Measurements from ENCODE around the gene PPIL3.

The PPIL3 gene

DNA sequence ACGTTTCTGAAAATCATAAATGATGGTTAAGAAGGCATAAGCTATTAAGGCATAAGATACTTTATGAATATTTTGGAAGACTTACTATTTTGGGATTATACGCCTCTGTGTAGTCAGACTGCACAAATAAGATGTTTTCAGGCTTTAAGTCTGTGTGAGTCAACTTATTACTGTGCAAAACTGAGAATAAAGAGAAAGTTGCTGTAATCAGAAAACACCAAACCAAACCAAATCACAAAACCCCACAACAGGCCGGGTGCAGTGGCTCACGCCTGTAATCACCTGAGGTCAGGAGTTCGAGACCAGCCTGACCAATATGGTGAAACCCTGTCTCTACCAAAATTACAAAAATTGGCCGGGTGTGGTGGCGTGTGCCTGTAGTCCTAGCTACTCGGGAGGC, 32.1 kb downstream of the PPIL3 start:
- Histone ChIP-seq H3K9me3 (ENCODE audit: control insufficient read depth, insufficient read depth, low read depth, low read length) (no peaks in the 10 kb centered on the region), H3K36me3 (ENCODE audit: control insufficient read depth, insufficient read depth, low read length) (peaks cover 97% of the 10 kb centered on the region), H3K27ac (ENCODE audit: low read depth, low read length) (no peak overlapping the region), H3K9ac (ENCODE audit: low read length) (no peak overlapping the region), H3K27me3 (ENCODE audit: control insufficient read depth, insufficient read depth, low read length) (no peaks in the 10 kb centered on the region), H3K4me1 (ENCODE audit: control insufficient read depth, insufficient read depth, low read length) (peaks cover 3% of the 10 kb centered on the region), H3K4me3 (ENCODE audit: low read depth, low read length) (no peak overlapping the region)

DNA sequence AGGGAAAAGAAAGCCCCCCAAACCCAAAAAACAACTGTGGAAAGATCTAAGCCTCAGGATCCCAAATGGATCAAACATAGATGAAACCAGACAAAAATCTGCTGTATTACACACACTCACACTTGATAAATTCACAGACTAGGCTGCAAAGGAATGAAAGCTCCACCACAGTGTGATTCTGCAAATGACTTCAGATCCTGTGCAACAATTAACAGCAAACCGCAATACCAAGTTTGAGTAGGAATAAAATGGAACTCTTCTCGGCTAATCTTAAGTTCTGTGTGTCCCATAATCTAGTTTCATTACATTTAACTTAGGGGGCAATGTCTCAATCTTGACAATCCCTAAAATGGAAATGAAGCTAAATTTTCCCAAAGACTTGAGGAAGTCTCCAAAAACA, 36.3 kb downstream of the PPIL3 start:
- H3K4me1 ChIP-seq (ENCODE audit: control insufficient read depth, insufficient read depth, low read length) = no peaks in the 10 kb centered on the region
- no peak overlapping the region for H3K4me3 ChIP-seq (ENCODE audit: low read depth, low read length)
- peaks cover 66% of the 10 kb centered on the region for H3K36me3 ChIP-seq (ENCODE audit: control insufficient read depth, insufficient read depth, low read length)
- H3K9me3 ChIP-seq (ENCODE audit: control insufficient read depth, insufficient read depth, low read depth, low read length) = no peaks in the 10 kb centered on the region
- H3K27me3 ChIP-seq (ENCODE audit: control insufficient read depth, insufficient read depth, low read length) = no peaks in the 10 kb centered on the region
- H3K27ac ChIP-seq (ENCODE audit: low read depth, low read length) = no peak overlapping the region
- H3K9ac ChIP-seq (ENCODE audit: low read length) = no peak overlapping the region

DNA sequence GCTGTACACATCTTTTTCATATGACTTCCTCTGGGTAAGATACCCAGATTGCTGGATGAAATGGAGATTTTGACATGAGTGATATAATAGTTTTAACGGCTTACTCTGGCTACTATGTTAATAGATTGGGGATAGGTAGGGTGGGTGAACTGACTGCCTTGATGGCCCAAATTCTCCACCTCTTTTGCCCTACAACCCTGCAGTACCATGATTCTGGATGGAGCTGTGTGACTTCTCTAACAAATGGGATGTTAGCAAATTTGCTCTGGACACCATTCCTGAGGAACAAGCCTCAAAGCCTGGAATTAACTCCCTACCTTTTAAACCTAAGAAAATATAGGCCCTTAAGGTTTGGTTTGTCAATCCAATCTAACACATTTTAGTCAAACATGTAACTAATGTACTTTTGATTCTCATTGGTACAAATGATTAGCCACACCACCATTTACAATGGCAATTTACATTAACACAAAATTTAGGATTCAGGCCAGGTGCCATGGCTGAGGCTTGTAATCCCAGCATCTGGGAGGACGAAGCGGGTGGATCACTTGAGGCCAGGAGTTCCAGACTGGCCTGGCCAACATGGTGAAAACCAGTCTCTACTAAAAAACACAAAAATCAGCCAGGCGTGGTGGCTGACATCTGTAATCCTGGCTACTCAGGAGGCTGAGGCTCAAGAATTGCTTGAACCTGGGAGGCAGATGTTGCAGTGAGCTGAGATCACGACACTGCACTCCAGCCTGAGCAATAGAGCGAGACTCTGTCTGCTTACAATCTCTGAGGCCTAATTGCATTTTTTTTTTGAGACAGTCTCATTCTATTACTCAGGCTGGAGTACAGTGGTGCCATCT, 37.3 kb downstream of the PPIL3 start:
- Histone ChIP-seq H3K36me3 (ENCODE audit: control insufficient read depth, insufficient read depth, low read length) (peaks cover 56% of the 10 kb centered on the region), H3K4me3 (ENCODE audit: low read depth, low read length) (no peak overlapping the region), H3K4me1 (ENCODE audit: control insufficient read depth, insufficient read depth, low read length) (no peaks in the 10 kb centered on the region), H3K27ac (ENCODE audit: low read depth, low read length) (no peak overlapping the region), H3K9ac (ENCODE audit: low read length) (no peak overlapping the region), H3K27me3 (ENCODE audit: control insufficient read depth, insufficient read depth, low read length) (no peaks in the 10 kb centered on the region), H3K9me3 (ENCODE audit: control insufficient read depth, insufficient read depth, low read depth, low read length) (no peaks in the 10 kb centered on the region)

DNA sequence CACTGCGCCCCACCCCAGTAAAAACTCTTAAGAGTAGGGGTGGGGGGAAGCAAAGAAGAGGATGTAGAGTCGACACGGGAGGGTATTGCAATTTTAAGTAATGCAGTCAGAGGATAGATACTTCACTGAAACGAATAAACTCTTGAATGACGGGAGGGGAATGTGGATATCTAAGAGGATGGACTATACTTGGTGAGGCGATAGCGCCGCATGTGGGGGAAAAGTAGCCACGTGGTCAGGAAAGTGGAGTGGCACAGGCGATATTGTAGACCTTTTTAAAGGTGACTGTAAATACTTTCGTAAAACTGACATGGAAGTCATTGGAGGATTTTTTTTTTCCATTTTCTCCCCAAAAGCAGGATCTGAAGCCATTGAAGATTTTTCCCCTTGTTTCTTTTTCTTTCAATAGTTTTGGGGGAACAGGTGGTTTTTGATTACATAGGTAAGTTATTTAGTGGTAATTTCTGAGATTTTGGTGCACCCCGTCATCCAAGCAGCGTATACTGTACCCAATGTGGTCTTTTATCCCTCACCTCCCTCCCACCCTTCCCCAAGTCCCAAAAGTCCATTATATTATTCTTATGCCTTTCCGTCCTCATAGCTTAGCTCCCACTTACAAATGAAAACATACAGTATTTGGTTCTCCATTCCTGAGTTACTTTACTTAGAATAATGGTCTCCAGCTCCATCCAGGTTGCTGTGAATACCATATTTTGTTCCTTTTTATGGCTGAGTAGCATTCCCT, 38.2 kb downstream of the PPIL3 start:
- H3K27me3 ChIP-seq (ENCODE audit: control insufficient read depth, insufficient read depth, low read length) = no peaks in the 10 kb centered on the region
- no peak overlapping the region for H3K4me3 ChIP-seq (ENCODE audit: low read depth, low read length)
- no peaks in the 10 kb centered on the region for H3K9me3 ChIP-seq (ENCODE audit: control insufficient read depth, insufficient read depth, low read depth, low read length)
- H3K27ac ChIP-seq (ENCODE audit: low read depth, low read length) = no peak overlapping the region
- peaks cover 48% of the 10 kb centered on the region for H3K36me3 ChIP-seq (ENCODE audit: control insufficient read depth, insufficient read depth, low read length)
- H3K4me1 ChIP-seq (ENCODE audit: control insufficient read depth, insufficient read depth, low read length) = no peaks in the 10 kb centered on the region
- H3K9ac ChIP-seq (ENCODE audit: low read length) = no peak overlapping the region

DNA sequence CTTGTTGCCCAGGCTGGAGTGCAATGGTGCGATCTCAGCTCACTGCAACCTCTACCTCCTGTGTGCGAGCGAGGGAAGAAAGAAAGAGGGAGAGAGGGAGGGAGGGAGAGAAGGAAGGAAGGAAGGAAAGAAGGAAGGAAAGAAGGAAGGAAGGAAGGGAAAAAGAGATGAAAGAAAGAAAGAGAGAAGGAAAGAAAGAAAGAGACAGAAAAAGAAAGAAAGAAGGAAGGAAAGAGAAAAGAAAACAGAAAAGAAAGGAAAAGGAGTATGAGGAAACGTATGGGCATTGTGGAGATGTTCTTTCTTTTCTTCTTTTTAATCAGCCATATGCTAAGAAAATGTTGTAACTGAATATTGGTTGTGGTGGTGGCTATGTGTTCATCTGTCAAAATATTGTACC, 40.9 kb downstream of the PPIL3 start:
- no peak overlapping the region for H3K9ac ChIP-seq (ENCODE audit: low read length)
- no peaks in the 10 kb centered on the region for H3K4me1 ChIP-seq (ENCODE audit: control insufficient read depth, insufficient read depth, low read length)
- no peak overlapping the region for H3K27ac ChIP-seq (ENCODE audit: low read depth, low read length)
- peaks cover 21% of the 10 kb centered on the region for H3K36me3 ChIP-seq (ENCODE audit: control insufficient read depth, insufficient read depth, low read length)
- H3K4me3 ChIP-seq (ENCODE audit: low read depth, low read length) = no peak overlapping the region
- H3K27me3 ChIP-seq (ENCODE audit: control insufficient read depth, insufficient read depth, low read length) = no peaks in the 10 kb centered on the region
- no peaks in the 10 kb centered on the region for H3K9me3 ChIP-seq (ENCODE audit: control insufficient read depth, insufficient read depth, low read depth, low read length)

DNA sequence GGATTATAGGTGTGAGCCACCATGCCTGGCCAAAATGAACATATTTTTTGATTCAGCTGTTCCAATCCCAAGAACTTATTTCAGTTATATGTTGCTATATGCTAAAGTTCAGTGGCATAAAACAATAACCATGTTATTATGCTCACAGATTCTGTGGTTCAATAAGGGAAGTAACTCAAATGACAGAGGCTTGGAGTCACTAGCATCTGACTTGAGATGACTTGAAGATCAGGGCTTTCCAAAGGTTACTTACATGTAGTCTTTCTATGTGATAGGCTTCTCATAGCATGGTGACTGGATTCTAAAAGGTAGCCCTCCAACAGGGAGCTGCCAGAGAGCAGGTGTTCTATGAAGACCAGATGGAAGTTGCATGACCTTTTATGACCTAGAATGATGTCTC, 41.6 kb downstream of the PPIL3 start:
- peaks cover 14% of the 10 kb centered on the region for H3K36me3 ChIP-seq (ENCODE audit: control insufficient read depth, insufficient read depth, low read length)
- no peaks in the 10 kb centered on the region for H3K9me3 ChIP-seq (ENCODE audit: control insufficient read depth, insufficient read depth, low read depth, low read length)
- H3K9ac ChIP-seq (ENCODE audit: low read length) = no peak overlapping the region
- H3K27ac ChIP-seq (ENCODE audit: low read depth, low read length) = no peak overlapping the region
- no peaks in the 10 kb centered on the region for H3K27me3 ChIP-seq (ENCODE audit: control insufficient read depth, insufficient read depth, low read length)
- no peak overlapping the region for H3K4me3 ChIP-seq (ENCODE audit: low read depth, low read length)
- no peaks in the 10 kb centered on the region for H3K4me1 ChIP-seq (ENCODE audit: control insufficient read depth, insufficient read depth, low read length)

DNA sequence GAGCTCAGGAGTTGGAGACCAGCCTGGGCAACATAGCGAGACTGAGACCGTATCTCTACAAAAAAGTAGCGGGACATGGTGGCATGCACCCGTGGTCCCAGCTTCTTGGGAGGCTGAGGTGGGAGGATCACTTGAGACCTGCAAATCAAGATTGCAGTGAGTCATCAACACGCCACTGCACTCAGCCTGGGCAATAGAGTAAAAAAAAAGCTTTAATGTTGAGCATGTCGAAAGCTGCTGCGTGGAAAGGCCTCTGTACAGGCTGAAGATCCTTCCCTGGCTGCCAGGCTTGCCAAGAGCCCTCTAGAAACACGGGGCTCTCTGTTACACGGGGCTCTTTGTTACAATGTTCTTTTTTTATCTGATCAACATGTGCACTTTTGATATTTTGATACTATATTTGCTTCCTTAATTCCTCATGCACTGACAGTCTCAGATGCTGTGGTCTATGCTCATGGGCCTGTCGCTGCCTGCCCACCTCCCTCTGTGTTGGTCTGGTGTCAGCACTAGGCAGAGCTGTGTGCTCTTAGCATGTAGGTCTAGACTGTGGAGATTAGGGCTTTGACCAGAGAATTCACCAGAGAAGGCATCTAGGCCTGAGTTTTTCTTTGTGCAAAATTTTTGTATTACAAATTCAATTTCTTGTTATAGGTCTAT, 43.1 kb downstream of the PPIL3 start:
- no peak overlapping the region for H3K9ac ChIP-seq (ENCODE audit: low read length)
- no peaks in the 10 kb centered on the region for H3K9me3 ChIP-seq (ENCODE audit: control insufficient read depth, insufficient read depth, low read depth, low read length)
- no peak overlapping the region for H3K27ac ChIP-seq (ENCODE audit: low read depth, low read length)
- no peaks in the 10 kb centered on the region for H3K36me3 ChIP-seq (ENCODE audit: control insufficient read depth, insufficient read depth, low read length)
- H3K4me3 ChIP-seq (ENCODE audit: low read depth, low read length) = no peak overlapping the region
- H3K27me3 ChIP-seq (ENCODE audit: control insufficient read depth, insufficient read depth, low read length) = no peaks in the 10 kb centered on the region
- H3K4me1 ChIP-seq (ENCODE audit: control insufficient read depth, insufficient read depth, low read length) = no peaks in the 10 kb centered on the region

DNA sequence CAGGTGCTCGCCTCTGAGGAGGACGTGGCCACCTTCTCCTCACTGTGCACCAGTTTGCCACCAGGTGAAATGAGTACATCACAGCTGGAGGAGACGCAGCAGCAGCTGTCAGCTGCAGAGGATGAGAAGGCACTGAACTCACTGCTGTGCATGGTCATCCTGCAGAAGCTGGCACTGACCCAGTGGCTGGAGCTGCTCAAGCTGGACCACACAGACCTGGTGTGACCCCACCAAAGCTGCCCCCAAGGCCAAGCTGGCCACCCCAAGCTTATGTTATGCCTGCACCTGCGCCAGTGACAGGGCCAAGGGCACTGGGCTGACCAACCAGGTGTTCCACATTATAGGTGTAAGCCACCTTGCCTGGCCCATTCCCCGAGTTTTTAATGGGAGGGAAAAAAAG, 43.7 kb downstream of the PPIL3 start:
- Histone ChIP-seq H3K36me3 (ENCODE audit: control insufficient read depth, insufficient read depth, low read length) (no peaks in the 10 kb centered on the region), H3K9me3 (ENCODE audit: control insufficient read depth, insufficient read depth, low read depth, low read length) (no peaks in the 10 kb centered on the region), H3K4me3 (ENCODE audit: low read depth, low read length) (no peak overlapping the region), H3K4me1 (ENCODE audit: control insufficient read depth, insufficient read depth, low read length) (no peaks in the 10 kb centered on the region), H3K27me3 (ENCODE audit: control insufficient read depth, insufficient read depth, low read length) (no peaks in the 10 kb centered on the region), H3K9ac (ENCODE audit: low read length) (no peak overlapping the region), H3K27ac (ENCODE audit: low read depth, low read length) (no peak overlapping the region)

DNA sequence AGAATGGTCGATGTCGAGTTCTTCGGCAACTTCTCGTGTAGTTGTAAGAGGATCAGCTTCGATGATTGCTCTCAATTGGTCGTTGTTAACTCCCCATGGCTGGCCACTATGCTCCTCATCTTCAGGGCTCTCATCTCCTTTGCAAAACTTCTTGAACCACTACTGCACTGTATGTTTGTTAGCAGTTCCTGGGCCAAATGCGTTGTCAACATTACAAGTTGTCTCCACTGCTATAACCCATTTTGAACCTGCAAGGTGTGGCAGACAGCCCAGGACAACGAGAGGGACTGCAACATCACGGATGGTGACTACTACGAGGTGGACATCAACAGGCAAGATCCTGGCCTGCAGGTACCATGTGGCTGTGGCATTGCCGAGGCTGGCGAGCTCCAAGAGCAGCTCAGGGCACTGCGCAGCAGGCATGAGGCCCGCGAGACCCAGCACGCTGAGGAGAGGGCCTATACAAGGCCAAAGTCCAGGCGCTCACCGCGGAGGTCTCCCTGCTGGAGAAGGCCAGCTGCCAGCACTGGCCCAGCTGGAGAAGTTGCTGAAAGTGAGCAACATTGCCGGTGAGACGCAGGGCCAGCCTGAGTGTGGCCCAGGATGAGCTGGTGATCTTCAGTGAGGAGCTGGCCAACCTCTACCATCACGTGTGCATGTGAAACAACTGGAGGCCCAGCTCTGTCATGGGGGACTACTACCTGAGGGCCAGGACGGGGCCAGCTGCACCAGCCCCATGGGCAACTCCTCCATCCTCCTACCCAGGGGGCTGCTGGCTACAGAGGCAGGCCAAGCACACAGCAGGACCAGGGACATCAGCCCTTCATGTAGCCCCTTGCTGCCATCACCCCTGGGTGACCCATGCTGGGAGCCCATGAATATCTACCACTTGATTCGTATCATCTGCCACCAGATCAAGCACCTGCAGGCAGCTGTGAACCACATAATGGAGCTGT, 44.6 kb downstream of the PPIL3 start:
- no peak overlapping the region for H3K4me3 ChIP-seq (ENCODE audit: low read depth, low read length)
- H3K9ac ChIP-seq (ENCODE audit: low read length) = no peak overlapping the region
- H3K27me3 ChIP-seq (ENCODE audit: control insufficient read depth, insufficient read depth, low read length) = no peaks in the 10 kb centered on the region
- no peak overlapping the region for H3K27ac ChIP-seq (ENCODE audit: low read depth, low read length)
- no peaks in the 10 kb centered on the region for H3K9me3 ChIP-seq (ENCODE audit: control insufficient read depth, insufficient read depth, low read depth, low read length)
- peaks cover 6% of the 10 kb centered on the region; the same call in 1 of the 2 replicates for H3K4me1 ChIP-seq (ENCODE audit: control insufficient read depth, insufficient read depth, low read length)
- H3K36me3 ChIP-seq (ENCODE audit: control insufficient read depth, insufficient read depth, low read length) = no peaks in the 10 kb centered on the region

DNA sequence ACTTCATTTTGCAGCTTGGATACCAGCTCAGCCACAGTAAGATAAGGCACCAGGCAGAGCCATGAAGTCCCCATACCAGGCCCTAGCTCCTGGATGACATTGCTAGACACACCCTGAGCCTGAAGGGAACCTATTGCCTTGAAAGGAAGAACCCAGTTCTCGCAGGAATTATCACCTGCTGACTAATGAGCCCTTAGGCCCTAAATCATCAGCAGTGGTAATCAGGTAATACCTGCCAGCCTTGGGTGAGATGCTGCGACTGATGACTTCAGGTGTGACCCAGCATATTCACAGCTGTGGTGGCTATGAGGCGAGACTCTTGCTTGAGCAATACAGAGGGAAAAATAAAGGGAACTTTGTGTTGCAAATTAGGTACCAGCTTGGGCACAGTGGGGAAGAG, 49.4 kb downstream of the PPIL3 start:
- H3K4me1 ChIP-seq (ENCODE audit: control insufficient read depth, insufficient read depth, low read length) = peaks cover 6% of the 10 kb centered on the region; the same call in 1 of the 2 replicates
- H3K9ac ChIP-seq (ENCODE audit: low read length) = no peak overlapping the region
- no peak overlapping the region for H3K27ac ChIP-seq (ENCODE audit: low read depth, low read length)
- H3K36me3 ChIP-seq (ENCODE audit: control insufficient read depth, insufficient read depth, low read length) = no peaks in the 10 kb centered on the region
- no peaks in the 10 kb centered on the region for H3K27me3 ChIP-seq (ENCODE audit: control insufficient read depth, insufficient read depth, low read length)
- no peak overlapping the region for H3K4me3 ChIP-seq (ENCODE audit: low read depth, low read length)
- H3K9me3 ChIP-seq (ENCODE audit: control insufficient read depth, insufficient read depth, low read depth, low read length) = peaks cover 16% of the 10 kb centered on the region

Data from HUES6 (cell line).